Neutrophil (primary cell): ENCODE data around the gene SERTAD1.
A peak's percentile ranks its signal among the peaks of the same experiment; 100 is the strongest.
"Not testable (repeated sequence)": the region's sequence is repeated elsewhere in the genome, so short reads cannot be mapped to it uniquely, and the experiment has no call there.

Experiments
- H3K27ac ChIP-seq: fragments of 200-600 bp; sonication (generic); 2 replicates; pipeline ENCODE4 v1.5.1; 2016; ENCODE audit warnings: mild to moderate bottlenecking, moderate library complexity
- H3K27me3 ChIP-seq: fragments of 200-600 bp; sonication (generic); 2 replicates; pipeline ENCODE4 v1.6.0; 2016; ENCODE audit warnings: mild to moderate bottlenecking
- H3K36me3 ChIP-seq: fragments of 200-600 bp; sonication (generic); 2 replicates; pipeline ENCODE4 v1.5.1; 2017
- H3K4me1 ChIP-seq, 2 experiments: fragments of 200-600 bp in 1 of 2; sonication (generic) in 1 of 2; 1 replicate in 1 of 2; 2 replicates in 1 of 2; pipeline versions ENCODE4 v1.5.1 to v1.6.1; 2013 to 2016; ENCODE audit warnings: low read depth in 1 of 2, low read length in 1 of 2, mild to moderate bottlenecking in 1 of 2, moderate library complexity in 1 of 2; ENCODE audit not compliant: control insufficient read depth in 1 of 2, insufficient read depth in 1 of 2
- H3K4me3 ChIP-seq, 2 experiments: fragments of 200-600 bp in 1 of 2; sonication (generic) in 1 of 2; 1 replicate in 1 of 2; 2 replicates in 1 of 2; pipeline ENCODE4 v1.5.1; 2013 to 2016; ENCODE audit warnings: low read depth in 1 of 2, low read length in 1 of 2, mild to moderate bottlenecking in 1 of 2, moderate library complexity in 1 of 2
- H3K9me3 ChIP-seq: fragments of 200-600 bp; sonication (generic); 2 replicates; pipeline ENCODE4 v1.5.1; 2016
- TF ChIP-seq, protein P1 (sequence below): fragments of 200-600 bp; sonication (generic); IDR thresholded peaks from 2 replicates; pipeline ENCODE4 v1.5.1; 2016; ENCODE audit warnings: antibody characterized with exemption

Gene SERTAD1

GRCh38 chr19:40464059-40465024, 38.5 kb upstream of the SERTAD1 start:
- no peaks in the 10 kb centered on the region for H3K9me3 ChIP-seq
- TF ChIP-seq, protein P1, sequence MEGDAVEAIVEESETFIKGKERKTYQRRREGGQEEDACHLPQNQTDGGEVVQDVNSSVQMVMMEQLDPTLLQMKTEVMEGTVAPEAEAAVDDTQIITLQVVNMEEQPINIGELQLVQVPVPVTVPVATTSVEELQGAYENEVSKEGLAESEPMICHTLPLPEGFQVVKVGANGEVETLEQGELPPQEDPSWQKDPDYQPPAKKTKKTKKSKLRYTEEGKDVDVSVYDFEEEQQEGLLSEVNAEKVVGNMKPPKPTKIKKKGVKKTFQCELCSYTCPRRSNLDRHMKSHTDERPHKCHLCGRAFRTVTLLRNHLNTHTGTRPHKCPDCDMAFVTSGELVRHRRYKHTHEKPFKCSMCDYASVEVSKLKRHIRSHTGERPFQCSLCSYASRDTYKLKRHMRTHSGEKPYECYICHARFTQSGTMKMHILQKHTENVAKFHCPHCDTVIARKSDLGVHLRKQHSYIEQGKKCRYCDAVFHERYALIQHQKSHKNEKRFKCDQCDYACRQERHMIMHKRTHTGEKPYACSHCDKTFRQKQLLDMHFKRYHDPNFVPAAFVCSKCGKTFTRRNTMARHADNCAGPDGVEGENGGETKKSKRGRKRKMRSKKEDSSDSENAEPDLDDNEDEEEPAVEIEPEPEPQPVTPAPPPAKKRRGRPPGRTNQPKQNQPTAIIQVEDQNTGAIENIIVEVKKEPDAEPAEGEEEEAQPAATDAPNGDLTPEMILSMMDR, result peak; percentile 81
- peaks cover 39% of the 10 kb centered on the region for H3K27me3 ChIP-seq
- peaks cover 41 to 45% of the 10 kb centered on the region in 2 experiments for H3K4me1 ChIP-seq
- peak overlapping the region; percentile 66 for H3K27ac ChIP-seq
- H3K4me3 ChIP-seq, result peak overlapping the region; percentile 70 to 83
- no peaks in the 10 kb centered on the region for H3K36me3 ChIP-seq

DNA sequence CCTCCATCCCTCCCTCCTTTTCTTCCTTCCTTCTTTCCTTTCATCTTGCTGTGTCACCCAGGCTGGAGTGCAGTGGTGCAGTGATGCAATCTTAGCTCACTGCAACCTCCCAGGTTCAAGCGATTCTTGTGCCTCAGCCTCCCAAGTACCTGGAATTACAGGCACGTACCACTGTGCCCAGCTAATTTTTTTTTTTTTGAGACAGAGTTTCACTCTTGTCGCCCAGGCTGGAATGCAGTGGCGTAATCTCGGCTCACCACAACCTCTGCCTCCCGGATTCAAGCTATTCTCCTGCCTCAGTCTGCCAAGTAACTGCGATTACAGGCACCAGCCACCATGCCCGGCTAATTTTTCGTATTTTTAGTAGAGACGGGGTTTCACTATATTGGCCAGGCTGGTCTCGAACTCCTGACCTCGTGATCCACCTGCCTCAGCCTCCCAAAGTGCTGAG, 37.8 kb upstream of the SERTAD1 start:
- not testable (repeated sequence) for H3K27ac ChIP-seq, H3K36me3 ChIP-seq, H3K9me3 ChIP-seq, H3K4me3 ChIP-seq
- Histone ChIP-seq H3K27me3 (peaks cover 31% of the 10 kb centered on the region), H3K4me1 (peaks cover 41 to 45% of the 10 kb centered on the region in 2 experiments)

- Histone ChIP-seq H3K27ac (peak overlapping the region; percentile 58), H3K4me3 (no peak overlapping the region), H3K27me3 (peaks cover 13% of the 10 kb centered on the region), H3K4me1 (peaks cover 40 to 44% of the 10 kb centered on the region in 2 experiments), H3K36me3 (peaks cover 5% of the 10 kb centered on the region), H3K9me3 (no peaks in the 10 kb centered on the region)
- TF ChIP-seq, protein P1, result no peak
Measured at GRCh38 chr19:40461669-40462221, 36.0 kb upstream of the SERTAD1 start.

DNA sequence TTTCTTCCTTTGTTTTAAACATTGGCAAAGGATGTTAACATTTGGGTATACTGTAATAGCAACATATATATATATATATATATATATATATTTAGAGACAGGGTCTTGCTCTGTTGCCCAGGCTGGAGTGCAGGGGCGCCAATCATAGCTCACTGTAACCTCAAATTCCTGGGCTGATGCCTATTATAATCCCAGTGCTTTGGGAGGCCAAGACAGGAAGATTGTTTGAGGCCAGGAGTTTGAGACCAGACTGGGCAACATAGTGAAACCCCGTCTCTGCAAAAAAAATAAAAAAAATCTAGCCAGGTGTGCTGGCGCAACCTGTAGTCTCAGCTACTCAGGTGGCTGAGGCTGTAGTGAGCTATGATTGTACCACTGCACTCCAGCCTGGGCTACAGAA, 34.4 kb upstream of the SERTAD1 start:
- no peaks in the 10 kb centered on the region for H3K9me3 ChIP-seq
- H3K27ac ChIP-seq, result no peak overlapping the region
- H3K36me3 ChIP-seq, result peaks cover 5% of the 10 kb centered on the region
- H3K27me3 ChIP-seq, result no peaks in the 10 kb centered on the region
- peaks cover 28% of the 10 kb centered on the region in 2 experiments for H3K4me1 ChIP-seq
- no peak overlapping the region for H3K4me3 ChIP-seq
- TF ChIP-seq, protein P1, result no peak

DNA sequence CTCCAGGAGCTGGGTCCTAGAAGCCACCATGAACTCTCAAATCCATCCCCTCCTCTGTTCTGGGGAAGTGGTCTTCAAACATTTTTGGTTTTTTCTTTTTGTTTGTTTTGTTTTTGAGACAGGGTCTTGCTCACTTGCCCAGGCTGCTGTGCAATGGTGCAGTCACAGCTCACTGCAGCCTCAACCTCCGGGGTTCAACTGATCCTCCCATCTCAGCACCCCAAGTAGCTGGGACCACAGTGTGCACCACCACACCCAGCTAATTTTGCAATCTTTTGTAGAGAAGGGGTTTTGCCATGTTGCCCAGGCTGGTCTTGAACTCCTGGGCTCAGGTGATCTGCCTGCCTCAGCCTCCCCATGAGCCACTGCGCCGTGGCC, 32.8 kb upstream of the SERTAD1 start:
- Histone ChIP-seq H3K4me1 (peaks cover 12% of the 10 kb centered on the region in 2 experiments), H3K36me3 (peaks cover 5% of the 10 kb centered on the region), H3K27ac (no peak overlapping the region), H3K27me3 (no peaks in the 10 kb centered on the region), H3K4me3 (no peak overlapping the region), H3K9me3 (no peaks in the 10 kb centered on the region)
- TF ChIP-seq, protein P1, result no peak
